ENCODE measurements around the gene MCL1.

Gene MCL1

GRCh38 chr1:150555971-150556865, 23.2 kb downstream of the MCL1 start:
- DNase-seq = no peak

DNA sequence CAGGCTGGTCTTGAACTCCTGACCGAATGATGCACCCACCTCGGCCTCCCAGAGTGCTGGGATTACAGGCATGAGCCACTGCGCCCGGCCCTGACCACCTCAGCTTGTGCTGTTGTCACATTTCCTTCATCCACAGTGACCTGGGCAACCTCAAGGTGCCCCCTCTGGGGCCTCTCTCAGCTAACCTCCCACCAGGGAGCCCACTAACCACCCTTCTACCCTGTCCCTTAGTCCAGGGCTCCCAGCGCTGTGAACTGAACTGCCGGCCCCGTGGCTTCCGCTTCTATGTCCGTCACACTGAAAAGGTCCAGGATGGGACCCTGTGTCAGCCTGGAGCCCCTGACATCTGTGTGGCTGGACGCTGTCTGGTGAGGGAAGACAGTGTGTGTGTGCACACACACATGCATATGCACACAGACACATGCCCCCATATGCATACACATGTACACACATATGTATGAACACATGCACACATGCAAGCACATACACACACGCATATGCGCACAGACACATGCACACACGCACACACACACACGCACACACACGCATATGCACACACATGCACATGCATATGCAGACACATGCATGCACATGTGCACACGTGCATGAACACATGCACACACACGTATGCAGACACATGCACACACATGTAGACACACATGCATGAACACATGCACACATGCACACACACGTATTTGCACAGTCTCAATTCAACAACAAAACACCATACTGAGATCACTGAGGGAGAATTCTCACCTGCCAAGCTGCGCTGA, 24.0 kb downstream of the MCL1 start:
- no peak for DNase-seq

DNA sequence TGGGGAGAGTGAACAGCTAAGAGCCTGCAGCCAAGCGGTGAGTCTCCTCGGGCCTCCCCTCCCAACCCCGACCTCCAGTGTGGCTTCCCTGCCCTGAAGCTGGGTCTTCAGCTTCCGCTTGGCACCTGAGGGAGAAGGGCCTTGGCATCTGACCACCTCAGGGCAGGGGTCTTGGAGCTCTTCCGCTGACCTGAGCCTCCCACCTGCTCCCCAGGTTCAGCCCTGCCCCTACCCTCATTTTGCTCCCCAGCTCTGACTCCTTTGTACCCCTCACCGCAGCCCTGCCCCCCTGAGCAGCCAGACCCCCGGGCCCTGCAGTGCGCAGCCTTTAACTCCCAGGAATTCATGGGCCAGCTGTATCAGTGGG, 25.3 kb downstream of the MCL1 start:
- DNase-seq = no peak

DNA sequence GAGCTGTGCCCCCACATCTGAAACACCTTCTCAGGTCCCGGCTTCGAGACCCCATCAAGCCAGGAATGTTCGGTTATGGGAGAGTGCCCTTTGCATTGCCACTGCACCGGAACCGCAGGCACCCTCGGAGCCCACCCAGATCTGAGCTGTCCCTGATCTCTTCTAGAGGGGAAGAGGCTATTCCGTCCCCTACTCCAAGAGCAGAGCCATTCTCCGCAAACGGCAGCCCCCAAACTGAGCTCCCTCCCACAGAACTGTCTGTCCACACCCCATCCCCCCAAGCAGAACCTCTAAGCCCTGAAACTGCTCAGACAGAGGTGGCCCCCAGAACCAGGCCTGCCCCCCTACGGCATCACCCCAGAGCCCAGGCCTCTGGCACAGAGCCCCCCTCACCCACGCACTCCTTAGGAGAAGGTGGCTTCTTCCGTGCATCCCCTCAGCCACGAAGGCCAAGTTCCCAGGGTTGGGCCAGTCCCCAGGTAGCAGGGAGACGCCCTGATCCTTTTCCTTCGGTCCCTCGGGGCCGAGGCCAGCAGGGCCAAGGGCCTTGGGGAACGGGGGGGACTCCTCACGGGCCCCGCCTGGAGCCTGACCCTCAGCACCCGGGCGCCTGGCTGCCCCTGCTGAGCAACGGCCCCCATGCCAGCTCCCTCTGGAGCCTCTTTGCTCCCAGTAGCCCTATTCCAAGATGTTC, 25.9 kb downstream of the MCL1 start:
- DNase-seq = no peak

DNA sequence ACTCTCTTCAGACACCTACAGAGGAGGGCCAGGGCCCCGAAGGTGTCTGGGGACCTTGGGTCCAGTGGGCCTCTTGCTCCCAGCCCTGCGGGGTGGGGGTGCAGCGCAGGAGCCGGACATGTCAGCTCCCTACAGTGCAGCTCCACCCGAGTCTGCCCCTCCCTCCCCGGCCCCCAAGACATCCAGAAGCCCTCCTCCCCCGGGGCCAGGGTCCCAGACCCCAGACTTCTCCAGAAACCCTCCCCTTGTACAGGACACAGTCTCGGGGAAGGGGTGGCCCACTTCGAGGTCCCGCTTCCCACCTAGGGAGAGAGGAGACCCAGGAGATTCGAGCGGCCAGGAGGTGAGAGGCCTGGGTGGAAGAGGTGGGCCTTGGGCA, 26.5 kb downstream of the MCL1 start:
- DNase-seq = no peak

- no peak for DNase-seq
Measured at GRCh38 chr1:150552128-150552910, 27.1 kb downstream of the MCL1 start.

DNA sequence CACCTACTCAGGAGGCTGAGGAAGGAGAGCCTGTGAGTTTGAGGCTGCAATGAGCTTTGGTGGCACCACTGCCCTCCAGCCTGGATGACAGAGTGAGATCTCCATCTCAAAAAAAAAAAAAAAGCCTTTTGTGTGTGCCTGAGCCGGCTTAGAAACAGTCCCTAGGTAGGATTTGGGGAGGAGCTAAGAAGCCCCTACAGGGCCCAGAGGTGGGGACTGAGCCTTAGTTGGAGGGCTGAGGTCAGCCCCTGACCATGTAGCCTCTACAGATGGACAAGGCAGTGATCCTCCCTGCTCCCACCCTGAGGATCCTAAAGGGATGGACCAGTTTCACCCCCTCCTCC, 27.7 kb downstream of the MCL1 start:
- DNase-seq = no peak

- no peak for DNase-seq
Measured at GRCh38 chr1:150551051-150551783, 28.2 kb downstream of the MCL1 start.

- no peak for DNase-seq
Measured at GRCh38 chr1:150550222-150551050, 29.0 kb downstream of the MCL1 start.

DNA sequence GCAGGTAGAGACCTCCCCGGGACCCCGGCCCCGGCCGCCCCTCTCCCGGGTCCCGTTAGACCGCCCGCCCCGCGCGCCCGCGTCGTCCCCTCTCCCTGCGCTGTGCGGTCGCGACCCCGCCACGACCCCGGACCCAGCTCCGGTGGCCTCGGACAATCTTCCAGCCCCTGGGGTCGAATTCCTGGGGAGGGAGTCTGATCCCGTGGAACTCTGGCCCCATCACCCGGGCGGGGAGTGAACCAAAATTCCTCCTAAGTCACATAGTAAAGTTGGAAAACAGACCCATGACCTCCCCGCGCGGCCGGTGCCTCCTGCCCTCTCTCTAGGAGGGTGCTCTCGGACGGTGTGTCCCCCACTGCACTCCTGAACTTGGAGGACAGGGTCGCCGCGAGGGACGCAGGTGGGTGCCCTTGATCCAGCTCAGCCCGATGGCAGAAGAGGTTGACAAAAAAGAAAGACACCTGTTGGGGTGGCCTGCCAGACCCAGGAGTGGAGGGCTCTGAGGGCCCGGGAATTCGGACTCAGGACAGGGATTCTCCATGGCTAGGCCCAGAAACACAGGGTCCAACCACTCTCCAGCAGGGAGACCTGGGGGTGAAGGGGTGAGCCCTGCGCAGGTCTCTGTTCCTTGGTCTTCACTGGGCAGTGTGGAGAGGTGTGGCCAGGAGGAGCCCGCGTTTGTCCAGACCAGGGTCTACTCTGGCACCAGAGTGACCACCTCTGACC, 29.8 kb downstream of the MCL1 start:
- no peak for DNase-seq

DNA sequence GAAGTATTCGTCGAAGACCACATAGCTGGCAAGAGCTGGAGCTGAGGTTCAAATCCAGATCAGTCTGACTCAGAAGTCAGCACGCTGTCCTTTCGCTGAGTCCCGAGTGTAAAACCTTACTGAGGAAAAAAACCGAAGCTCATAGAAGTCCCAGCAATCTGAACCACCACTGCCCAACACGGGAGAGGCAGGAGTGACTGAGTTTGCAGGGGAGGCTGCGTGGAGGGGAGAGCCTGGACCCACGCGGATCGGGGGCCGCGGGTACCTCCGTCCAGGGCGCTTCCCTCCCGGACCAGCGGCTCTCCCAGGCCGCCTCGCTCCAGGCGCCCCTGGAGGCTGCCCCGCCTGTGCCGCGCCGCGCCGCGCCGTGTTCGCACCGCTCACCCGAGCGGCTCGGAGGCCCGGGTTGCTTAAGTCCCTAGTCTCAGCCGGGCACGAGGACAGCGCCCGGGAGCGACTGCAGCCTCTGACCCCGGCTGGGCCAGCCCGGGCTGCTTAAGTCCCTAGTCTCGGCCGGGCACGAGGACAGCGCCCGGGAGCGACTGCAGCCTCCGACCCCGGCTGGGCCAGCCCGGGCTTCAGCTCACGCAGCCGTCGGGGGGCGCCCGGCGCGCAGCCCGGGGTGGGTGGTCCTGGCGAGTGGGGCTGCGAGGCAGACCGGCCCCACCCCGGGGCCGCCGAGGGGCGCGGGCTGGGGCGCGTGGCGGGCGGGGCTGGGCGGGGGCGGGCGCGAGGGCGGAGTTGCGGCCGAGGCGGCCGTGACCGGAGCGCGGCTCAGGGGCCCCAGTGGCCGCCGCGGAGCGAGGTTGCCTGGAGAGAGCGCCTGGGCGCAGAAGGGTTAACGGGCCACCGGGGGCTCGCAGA, 30.5 kb downstream of the MCL1 start, which contains the start of gene ADAMTSL4:
Gene ADAMTSL4 (plus strand): TSS at position 777 of the 864 bp plus-strand sequence. CDS start 2,881 bp downstream, outside the sequence.
- DNase-seq = peak in 1 of 2 donors; percentile 62

DNA sequence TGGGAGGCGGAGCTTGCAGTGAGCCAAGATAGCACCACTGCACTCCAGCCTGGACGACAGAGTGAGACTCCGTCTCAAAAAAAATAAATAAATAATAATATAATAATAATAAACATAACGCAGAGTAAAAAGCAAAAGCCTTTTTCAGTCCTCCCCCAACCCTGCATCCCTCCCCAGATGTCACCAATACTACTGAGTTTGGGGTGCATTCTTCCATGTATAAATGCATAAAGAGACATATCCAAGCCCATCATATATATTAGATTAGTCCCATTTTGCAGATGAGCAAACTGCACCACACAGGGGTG, 31.1 kb downstream of the MCL1 start:
- no peak for DNase-seq

DNA sequence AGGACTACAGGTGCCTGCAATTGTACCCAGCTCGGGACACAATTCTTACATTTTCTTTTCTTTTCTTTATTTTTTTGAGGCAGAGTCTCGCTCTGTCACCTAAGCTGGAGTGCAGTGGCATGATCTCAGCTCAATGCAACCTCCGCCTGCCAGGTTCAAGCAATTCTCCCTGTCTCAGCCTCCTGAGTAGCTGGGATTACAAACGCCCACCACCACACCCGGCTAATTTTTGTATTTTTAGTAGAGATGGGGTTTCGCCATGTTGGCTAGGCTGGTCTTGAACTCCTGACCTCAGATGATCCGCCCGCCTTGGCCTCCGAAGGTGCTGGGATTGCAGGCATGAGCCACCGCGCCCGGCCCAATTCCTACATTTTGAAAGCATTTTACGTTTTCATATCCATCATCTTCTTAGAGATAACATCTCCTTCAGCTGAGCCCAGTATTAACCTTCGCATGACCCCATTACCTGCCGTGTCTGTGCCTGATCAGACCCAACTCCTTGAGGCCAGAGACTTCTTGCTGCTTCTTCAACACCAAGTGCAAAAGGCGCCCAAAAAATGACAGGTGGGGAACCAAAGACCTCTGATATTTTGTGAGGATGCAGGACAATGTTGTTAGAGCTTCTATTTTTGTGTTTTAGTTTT, 33.0 kb downstream of the MCL1 start:
- DNase-seq = no peak

DNA sequence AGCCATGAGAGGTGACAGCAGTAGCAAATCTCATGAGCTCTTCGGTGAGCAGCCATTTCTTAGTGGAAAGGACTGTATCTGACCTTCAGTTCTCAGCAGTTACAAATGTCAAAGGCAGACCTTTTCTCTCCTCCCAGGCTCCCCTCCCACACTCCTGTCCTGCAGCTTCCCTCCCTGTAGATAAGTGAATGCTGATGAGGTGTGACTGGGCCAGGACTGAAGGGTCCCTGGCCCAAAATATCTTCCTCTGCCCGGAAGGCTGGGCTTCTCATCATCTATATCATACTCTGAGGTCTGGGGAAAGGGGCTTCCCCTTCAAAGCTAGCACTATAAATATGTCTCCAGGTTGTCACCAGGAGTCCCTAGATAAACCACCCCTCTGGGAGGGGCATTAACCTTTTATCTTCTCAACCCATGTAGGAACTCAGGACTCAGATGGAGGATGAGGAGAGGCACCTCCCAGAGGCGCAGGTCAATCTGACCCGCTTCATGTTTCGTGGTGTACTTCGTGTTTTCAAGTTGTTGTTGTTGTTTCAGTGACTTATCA, 33.9 kb downstream of the MCL1 start:
- DNase-seq = no peak

DNA sequence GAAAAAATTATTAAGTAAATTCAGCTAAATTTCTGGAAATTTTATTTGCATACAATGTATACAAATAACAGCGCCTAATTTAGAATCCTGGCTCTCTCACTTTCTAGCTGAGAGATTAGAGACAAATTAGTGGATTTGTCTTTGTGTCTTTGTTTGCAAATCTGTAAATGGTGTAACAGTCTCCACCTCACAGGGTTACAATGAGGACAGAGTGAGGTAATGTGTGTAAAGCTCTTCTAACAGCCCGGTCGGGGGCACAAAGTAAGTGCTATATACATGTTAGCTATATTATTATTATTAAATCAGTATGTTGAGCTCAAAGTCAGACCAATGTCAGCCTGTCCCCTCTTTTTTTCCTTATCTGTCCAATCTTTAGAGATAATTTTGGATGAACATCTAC, 35.2 kb downstream of the MCL1 start:
- no peak for DNase-seq

GRCh38 chr1:150543500-150544143, 35.8 kb downstream of the MCL1 start:
- no peak for DNase-seq

GRCh38 chr1:150537732-150538684, 41.4 kb downstream of the MCL1 start:
- no peak for DNase-seq

Data from stimulated activated CD4-positive, alpha-beta T cell treated with anti-CD3 and anti-CD28 coated beads, Interleukin-2, amount 100 ng/mL, for 24 hours (primary cell).